ENCODE data around the gene PLXNB2.

Gene PLXNB2

DNA sequence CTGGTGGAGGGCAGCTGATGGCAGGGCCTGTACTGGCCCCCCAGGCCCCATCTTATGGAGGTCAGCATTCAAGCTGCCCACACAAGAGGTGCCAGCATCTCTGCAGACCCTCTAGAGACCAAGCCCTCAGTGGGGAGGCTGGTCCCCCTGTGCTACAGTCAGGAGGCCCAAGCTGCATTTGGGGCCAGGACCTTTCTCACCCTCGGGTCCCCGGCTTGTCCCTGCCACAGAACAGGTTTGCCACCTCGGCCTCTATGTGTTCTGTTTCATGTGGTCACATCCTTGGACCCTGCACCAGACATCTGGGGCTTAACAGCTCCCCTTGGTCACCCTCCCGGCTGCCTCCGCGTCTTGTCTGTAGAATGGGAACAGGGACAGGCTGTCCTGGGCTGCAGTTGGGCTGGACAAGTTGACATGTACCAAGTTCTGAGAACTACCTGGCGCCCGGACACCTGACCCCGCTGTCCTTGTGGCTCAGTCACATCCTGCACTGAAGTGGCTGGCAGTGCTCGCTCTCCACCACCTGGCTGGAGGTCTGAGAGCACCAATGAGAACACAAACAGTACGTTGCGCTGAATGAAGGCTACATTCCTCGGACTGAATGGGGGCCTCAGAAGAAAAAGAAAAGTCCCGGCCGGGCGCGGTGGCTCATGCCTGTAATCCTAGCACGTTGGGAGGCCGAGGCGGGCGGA is 2.7 kb upstream of the PLXNB2 start:
- no peak for FAIRE-seq

DNA sequence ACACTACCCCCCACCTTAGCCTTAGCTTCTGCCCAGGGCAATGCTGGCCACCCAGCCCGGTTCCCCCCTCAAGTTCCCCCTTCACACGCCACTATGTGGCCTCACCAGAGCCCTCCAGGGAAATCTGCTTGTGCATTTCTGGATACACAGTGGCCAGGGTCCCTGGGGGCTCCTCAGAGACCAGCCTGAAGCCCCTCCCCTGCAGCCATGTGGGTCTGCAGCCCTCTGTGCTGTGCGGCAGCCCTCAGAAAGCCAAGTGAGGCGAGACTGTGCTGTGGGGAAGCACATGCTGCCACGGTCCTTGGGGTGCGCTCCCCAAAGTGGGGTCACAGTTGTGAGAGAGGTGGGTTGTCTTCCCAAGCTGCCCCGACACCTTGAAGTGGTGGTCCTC is 2.1 kb upstream of the PLXNB2 start:
- FAIRE-seq = no peak

DNA sequence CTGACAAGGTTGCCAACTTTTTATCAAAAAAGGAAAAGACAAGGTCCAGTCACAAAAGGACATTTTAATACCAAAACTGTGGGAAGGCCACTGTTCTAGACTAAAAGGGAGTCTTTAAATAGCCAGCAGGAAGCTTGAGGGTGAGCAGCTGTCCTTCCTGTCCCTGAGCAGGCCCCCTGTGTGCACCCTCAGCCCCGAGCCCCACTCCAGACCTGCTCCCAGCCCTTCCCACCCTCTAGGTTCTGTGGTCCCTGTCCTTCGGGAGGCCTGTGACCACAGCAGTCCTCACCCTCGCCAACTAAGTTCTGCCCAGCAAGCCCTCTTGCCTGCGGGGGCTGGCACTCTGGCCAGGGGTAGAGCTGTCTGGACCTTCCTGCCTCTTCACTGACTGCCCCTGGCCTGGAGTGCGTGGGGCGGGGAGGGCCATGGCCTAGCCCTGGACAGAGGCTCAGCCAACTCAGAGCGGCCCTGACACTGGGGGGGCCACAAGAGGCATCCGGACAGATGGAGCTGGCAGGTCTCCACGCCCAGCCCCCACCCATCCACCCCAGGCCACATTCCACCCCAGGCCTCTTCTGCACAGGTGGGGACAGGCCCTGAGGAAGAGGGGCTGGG is 1.6 kb upstream of the PLXNB2 start:
- no peak for FAIRE-seq

GRCh38 chr22:50308597-50308935 is 1.1 kb upstream of the PLXNB2 start:
- no peak for FAIRE-seq

GRCh38 chr22:50307890-50308596 is 597 bp upstream of the PLXNB2 start:
- no peak for FAIRE-seq

- FAIRE-seq = no peak
Measured at GRCh38 chr22:50305923-50306566, 1.4 kb downstream of the PLXNB2 start.

DNA sequence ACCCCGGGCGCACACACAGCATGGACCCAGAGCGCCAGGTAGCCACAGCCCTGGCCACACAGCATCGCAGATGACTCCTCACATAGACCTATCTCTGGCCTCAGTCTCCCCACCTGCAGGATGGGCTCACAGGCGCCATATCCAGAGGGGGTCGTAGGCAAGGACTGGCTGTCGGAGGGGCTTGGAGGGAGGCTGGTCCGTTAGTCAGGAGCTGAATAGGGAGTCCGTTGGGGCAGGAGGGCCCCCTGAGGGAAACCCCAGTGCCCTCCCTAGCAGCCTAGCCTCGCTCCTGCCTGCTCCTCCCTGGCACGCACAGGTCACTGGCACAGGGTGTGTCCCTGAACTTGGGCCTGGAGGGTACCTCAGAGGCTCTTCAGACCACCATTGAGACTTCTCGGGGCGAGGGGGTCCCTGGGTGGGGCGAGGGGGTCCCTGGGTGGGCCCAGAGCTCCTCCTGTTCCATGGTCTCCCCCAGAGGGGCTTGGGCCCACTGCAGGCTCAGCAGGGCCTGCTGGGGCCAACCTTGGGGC is 2.0 kb downstream of the PLXNB2 start:
- FAIRE-seq = no peak

GRCh38 chr22:50304528-50305392 is 2.7 kb downstream of the PLXNB2 start:
- no peak for FAIRE-seq

GRCh38 chr22:50303848-50304527 is 3.5 kb downstream of the PLXNB2 start:
- FAIRE-seq = no peak

GRCh38 chr22:50303515-50303847 is 4.0 kb downstream of the PLXNB2 start:
- no peak for FAIRE-seq

GRCh38 chr22:50302564-50302963 is 4.9 kb downstream of the PLXNB2 start:
- FAIRE-seq = no peak

DNA sequence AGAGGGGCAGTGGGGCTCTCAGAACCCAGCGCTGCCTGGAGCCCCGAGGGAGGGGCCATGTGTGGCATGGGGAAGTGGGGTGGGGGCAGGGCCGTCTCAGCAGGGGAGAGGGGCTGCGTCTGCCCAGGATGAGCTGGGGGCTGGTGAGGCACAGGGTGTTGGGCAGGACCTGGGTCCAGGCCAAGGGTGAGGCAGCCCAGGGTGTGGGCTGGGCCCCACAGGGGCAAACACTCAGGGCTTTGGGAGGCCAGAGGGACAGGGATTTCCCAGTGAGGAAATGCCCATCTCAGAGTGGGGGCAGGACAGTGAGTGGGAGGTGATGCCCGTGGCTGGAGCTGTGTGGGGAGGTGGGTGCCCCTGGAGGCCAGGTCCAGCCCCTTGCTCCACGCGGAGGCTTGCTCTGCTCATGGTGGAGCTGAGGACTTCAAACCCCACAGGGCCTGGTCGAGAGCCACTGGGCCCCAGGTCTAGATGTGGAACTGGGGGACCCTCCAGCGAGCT is 5.4 kb downstream of the PLXNB2 start:
- no peak for FAIRE-seq

- no peak for FAIRE-seq
Measured at GRCh38 chr22:50301581-50301991, 5.9 kb downstream of the PLXNB2 start.

DNA sequence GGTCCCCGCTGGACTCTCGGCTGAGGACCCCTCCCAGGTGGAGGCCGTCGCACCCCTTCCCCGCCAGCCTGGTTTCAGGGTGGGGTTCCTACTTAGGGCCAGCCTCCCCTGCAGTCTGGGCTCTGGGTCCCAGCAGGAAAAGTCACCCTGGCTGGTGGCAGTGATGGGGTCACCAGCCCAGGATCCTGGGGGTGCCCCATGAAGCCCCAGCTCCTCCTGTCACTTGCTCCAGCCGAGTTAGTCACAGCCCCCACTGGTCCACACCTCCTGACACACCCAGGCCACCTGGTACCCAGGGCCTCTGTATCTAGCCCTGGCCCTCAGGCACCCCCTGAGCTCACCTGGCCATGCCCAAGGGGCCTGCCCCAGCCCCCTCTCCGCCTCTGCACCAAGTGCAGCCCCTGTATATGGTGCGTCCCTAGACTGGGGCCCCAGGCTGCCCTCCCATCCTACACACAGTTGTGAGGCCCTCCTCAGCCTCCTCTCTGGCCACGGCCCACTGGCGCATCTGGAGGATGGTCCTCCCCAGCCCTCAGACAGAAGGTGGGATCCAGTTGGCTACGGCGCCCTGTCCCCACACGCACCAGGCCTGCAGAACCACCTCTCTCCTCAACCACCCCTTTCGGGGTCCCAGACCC is 6.7 kb downstream of the PLXNB2 start:
- FAIRE-seq = no peak

DNA sequence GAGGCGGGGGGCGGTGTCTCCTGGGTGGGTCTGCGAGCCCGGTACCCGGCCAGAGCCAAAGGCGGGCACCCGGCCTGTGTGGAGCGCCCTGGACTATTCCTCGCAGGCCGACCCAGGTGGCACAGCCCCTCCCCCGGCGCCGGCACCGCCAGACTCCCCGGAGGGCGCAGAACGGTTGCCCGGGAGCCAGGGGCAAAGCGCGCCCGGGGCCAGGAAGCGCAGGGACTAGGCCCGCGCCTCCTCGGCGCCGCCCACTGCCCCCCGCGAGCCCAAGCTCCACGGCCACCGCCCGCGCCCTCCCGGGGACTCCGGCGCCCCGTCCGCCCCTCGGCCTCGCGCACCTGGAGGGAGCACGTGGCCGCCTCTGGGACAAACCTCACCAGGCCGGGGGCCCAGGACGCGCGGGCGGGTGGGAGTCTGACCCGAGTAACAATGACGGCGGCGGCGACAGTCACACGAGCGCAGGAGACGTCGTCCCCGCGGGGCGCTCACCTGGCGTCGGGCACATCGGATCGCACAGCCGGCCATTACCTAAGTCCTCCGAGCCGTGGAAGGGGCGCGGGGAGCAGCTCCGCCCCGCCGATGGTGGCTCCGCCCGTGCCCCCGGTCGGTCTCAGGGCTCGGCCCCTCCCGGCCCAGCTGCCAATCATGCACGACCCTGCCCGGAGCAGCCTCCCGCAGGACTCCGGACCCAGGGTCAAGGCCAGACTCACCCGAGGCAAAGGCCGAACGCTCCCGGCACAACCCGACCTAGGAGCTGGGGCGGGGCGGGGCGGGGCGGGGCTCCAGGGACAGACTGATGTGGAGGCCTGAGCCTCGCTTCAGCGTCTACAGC is 7.4 kb downstream of the PLXNB2 start:
- no peak for FAIRE-seq

DNA sequence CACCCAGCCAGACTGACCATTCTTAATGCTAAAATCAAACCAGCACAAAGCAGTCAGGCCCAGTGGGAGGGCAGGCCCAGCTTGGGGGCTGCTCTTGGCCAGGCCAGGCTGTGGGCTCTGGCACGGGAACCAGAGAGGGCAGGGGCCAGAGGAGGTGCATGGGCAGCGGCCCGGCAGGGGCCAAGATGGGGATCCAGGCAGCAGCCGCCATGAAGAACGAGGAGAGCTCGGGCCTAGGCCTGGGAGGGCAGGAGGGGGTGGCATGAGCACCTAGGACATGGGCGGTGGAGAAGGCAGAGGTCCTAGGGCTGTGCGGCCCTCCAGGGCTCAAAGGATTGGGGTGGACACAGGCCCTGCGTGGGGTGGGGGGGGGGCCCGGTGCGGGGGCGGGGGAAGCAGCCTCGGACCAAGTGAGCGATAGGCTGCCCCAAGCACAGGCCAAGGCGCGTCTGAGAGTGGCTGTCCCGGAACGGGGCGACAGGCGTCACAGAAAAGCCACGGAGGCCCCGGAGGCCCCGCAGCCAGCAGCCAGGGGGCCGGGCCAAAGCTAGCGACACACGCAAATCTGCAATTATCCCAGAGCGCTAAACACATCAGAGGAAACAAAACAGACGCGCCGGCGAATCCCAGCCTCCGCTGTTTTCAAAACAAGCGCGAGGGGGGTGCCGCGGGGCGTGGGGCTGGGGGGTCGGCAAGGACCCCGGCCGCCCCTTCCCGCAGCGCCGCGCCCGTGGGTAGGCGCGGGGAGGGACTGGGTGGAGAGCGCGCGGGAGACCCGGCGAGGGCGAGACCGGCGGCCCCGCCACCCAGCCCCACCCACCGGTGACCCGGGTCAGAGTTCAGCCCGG is 8.3 kb downstream of the PLXNB2 start:
- no peak for FAIRE-seq

DNA sequence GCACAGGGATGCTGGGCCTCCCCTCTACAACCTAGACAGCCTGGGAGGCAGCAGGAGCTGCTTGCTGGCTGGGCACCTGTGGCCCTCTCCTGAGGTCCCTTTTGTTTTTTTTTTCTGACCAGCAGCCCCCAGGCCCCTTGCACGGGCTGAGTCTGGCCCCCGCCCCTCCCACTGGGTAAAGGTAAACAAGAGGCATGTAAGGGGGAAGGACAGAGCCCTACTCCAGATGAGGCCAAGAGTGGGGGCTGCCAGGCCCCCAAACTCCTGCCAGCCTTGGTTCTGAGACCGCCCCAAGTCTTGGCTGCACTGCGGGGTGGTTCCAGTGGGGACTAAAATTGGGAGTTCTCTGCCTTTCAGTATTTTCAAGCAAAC is 9.2 kb downstream of the PLXNB2 start:
- FAIRE-seq = no peak

- FAIRE-seq = no peak
Measured at GRCh38 chr22:50297510-50298265, 9.8 kb downstream of the PLXNB2 start.
